ENCODE results near the gene GALNS.

Gene GALNS

DNA sequence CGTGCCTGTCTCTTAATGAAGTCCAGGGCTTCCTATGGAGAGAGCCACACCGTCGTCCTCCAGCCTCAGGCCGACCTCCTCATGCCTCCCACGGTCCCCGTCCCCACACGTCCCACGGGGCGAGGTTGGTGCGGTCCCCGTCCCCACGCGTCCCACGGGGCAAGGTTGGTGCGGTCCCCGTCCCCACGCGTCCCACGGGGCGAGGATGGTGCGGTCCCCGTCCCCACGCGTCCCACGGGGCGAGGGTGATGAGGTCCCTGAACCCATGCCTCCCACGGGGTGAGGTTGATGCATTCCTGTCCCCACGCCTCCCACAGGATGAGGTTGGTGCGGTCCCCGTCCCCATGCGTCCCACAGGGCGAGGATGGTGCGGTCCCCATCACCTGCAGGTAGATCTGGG, 20.9 kb downstream of the GALNS start:
- no peaks in the 10 kb centered on the region for H3K4me1 ChIP-seq (ENCODE audit: control insufficient read depth, insufficient read depth, low read length)

DNA sequence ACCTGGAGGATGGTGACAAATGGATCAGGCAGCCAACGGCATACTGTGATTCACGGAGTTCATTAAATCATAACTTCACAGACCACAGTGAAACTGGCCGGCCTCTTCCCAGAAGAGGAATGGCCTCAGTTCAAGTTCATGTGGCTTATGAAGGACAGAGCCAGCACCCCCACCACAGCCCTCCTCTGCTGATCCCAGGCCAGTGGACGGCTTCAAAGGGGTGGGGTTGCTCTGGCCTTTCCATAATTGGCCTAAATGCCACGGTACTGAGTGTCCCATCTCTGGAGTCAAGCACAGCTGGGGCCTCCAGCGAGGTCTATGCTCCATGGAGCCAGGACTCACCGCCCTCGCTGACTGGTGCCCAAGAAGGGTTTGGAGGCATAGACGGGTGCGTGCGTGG, 21.4 kb downstream of the GALNS start:
- no peaks in the 10 kb centered on the region for H3K9me3 ChIP-seq (ENCODE audit: control insufficient read depth, low read length)
- no peak overlapping the region for H3K4me3 ChIP-seq (ENCODE audit: insufficient read depth, low read depth, low read length)
- H3K27ac ChIP-seq (ENCODE audit: insufficient read depth, low read depth, low read length, poor library complexity, severe bottlenecking), result no peak overlapping the region
- H3K27me3 ChIP-seq (ENCODE audit: control insufficient read depth, insufficient read depth, low read length, poor library complexity, severe bottlenecking), result no peaks in the 10 kb centered on the region
- H3K4me1 ChIP-seq (ENCODE audit: control insufficient read depth, insufficient read depth, low read length), result no peaks in the 10 kb centered on the region
- peaks cover 4% of the 10 kb centered on the region for H3K36me3 ChIP-seq (ENCODE audit: control insufficient read depth, insufficient read depth, low read length)
- WGBS, 2 experiments, result 86 to 89% methylated on average over 11 of the region's 11 CpGs

More for the DNA sequence above, 20.9 kb downstream of the GALNS start:
- Histone ChIP-seq H3K27ac (ENCODE audit: insufficient read depth, low read depth, low read length, poor library complexity, severe bottlenecking) (no peak overlapping the region), H3K27me3 (ENCODE audit: control insufficient read depth, insufficient read depth, low read length, poor library complexity, severe bottlenecking) (no peaks in the 10 kb centered on the region), H3K4me3 (ENCODE audit: insufficient read depth, low read depth, low read length) (no peak overlapping the region), H3K9me3 (ENCODE audit: control insufficient read depth, low read length) (no peaks in the 10 kb centered on the region), H3K36me3 (ENCODE audit: control insufficient read depth, insufficient read depth, low read length) (peaks cover 4% of the 10 kb centered on the region)
- 92 to 93% methylated on average over 33 of the region's 33 CpGs for WGBS, 2 experiments

DNA sequence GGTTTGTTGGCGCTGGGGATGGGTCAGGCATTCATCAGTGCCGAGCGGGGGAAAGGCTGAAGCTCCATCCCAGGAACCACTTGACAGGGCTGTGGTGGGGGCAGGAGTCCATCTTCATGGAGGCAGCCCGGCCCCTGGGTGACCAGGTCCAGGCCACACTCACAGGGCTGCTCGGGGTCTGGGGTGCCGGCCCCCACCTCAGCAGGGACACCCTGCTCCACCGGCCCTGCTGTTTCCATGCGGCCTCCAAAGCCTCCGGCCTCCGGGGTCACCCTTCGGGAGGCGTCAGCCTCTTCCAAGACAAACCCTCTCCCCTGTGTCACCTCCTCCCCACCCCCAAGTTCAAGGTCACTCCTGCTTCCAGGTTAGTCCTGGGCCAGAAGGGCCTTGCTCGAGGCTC, 22.1 kb downstream of the GALNS start:
- no peaks in the 10 kb centered on the region for H3K9me3 ChIP-seq (ENCODE audit: control insufficient read depth, low read length)
- H3K4me1 ChIP-seq (ENCODE audit: control insufficient read depth, insufficient read depth, low read length), result no peaks in the 10 kb centered on the region
- H3K27me3 ChIP-seq (ENCODE audit: control insufficient read depth, insufficient read depth, low read length, poor library complexity, severe bottlenecking), result no peaks in the 10 kb centered on the region
- no peak overlapping the region for H3K27ac ChIP-seq (ENCODE audit: insufficient read depth, low read depth, low read length, poor library complexity, severe bottlenecking)
- 91 to 92% methylated on average over 13 of the region's 13 CpGs for WGBS, 2 experiments
- H3K36me3 ChIP-seq (ENCODE audit: control insufficient read depth, insufficient read depth, low read length), result peaks cover 3% of the 10 kb centered on the region
- no peak overlapping the region for H3K4me3 ChIP-seq (ENCODE audit: insufficient read depth, low read depth, low read length)

DNA sequence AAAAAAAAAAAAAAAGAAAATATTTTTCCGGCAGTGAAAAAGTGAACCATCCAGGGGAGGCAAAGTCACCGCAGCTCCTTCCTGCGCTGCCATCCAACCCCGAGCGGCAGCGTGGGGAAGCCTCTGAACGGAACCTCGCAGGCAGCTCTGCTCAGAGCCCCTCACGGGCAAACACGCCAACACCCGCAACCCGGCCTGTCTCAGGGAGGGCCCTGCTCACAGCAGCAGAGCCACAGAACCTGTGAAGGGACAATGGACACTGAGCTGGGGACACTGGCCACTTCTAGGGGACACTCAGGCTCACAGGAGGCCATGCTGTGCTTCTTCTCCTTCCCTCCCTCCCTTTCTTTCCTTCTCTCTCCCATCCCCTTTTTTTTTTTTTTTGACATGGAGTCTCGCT, 23.7 kb downstream of the GALNS start:
- no peaks in the 10 kb centered on the region for H3K4me1 ChIP-seq (ENCODE audit: control insufficient read depth, insufficient read depth, low read length)
- H3K4me3 ChIP-seq (ENCODE audit: insufficient read depth, low read depth, low read length), result no peak overlapping the region
- 96% methylated on average over 13 of the region's 13 CpGs for WGBS, 2 experiments
- H3K9me3 ChIP-seq (ENCODE audit: control insufficient read depth, low read length), result no peaks in the 10 kb centered on the region
- no peaks in the 10 kb centered on the region for H3K27me3 ChIP-seq (ENCODE audit: control insufficient read depth, insufficient read depth, low read length, poor library complexity, severe bottlenecking)
- no peaks in the 10 kb centered on the region for H3K36me3 ChIP-seq (ENCODE audit: control insufficient read depth, insufficient read depth, low read length)
- no peak overlapping the region for H3K27ac ChIP-seq (ENCODE audit: insufficient read depth, low read depth, low read length, poor library complexity, severe bottlenecking)

DNA sequence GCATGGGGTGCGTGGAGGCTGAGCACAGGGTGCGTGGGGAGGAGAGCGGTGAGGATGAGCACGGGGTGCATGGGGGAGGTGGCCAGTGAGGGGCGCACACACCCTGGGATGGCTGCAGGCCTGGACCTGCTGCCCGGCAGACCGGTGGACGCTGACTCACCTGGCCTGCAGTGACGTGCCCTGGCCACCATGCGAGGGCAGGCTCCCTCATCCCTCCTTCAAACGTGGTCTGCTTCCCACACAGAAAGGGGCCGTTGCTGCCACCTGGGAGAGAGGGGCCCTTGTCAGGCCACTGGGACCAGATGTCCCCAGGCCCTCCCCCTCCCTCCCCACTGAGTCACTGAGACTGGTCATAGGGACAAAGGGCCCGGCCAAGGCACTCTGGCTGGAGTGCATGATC, 24.9 kb downstream of the GALNS start:
- H3K4me3 ChIP-seq (ENCODE audit: insufficient read depth, low read depth, low read length), result no peak overlapping the region

DNA sequence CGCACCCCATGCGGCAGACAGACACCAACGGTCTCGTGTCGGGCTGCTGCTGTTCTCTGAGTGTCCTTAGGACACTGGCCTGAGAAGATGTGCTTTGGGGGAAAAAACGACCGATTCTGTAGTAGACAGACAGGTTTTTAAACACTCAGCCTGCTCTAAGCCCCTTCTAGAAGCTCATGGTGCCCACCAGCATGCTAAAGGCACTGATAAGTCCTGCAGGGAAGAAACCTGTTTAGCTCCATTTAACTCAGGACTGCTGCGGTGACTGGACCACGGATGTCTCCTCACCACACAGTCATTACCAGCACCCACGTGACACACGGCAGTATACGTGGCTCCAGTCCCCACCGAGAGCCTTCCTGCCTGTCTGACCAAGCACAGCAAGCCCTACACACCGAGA, 26.0 kb downstream of the GALNS start:
- no peak overlapping the region for H3K4me3 ChIP-seq (ENCODE audit: insufficient read depth, low read depth, low read length)
- H3K27ac ChIP-seq (ENCODE audit: insufficient read depth, low read depth, low read length, poor library complexity, severe bottlenecking), result no peak overlapping the region
- no peaks in the 10 kb centered on the region for H3K36me3 ChIP-seq (ENCODE audit: control insufficient read depth, insufficient read depth, low read length)
- no peaks in the 10 kb centered on the region for H3K9me3 ChIP-seq (ENCODE audit: control insufficient read depth, low read length)
- H3K4me1 ChIP-seq (ENCODE audit: control insufficient read depth, insufficient read depth, low read length), result no peaks in the 10 kb centered on the region
- WGBS, 2 experiments, result 94 to 95% methylated on average over 14 of the region's 14 CpGs
- H3K27me3 ChIP-seq (ENCODE audit: control insufficient read depth, insufficient read depth, low read length, poor library complexity, severe bottlenecking), result no peaks in the 10 kb centered on the region

More for the DNA sequence above, 24.9 kb downstream of the GALNS start:
- H3K27me3 ChIP-seq (ENCODE audit: control insufficient read depth, insufficient read depth, low read length, poor library complexity, severe bottlenecking), result no peaks in the 10 kb centered on the region
- H3K36me3 ChIP-seq (ENCODE audit: control insufficient read depth, insufficient read depth, low read length), result no peaks in the 10 kb centered on the region
- no peak overlapping the region for H3K27ac ChIP-seq (ENCODE audit: insufficient read depth, low read depth, low read length, poor library complexity, severe bottlenecking)
- WGBS, 2 experiments, result 82% methylated on average over 13 of the region's 13 CpGs
- no peaks in the 10 kb centered on the region for H3K4me1 ChIP-seq (ENCODE audit: control insufficient read depth, insufficient read depth, low read length)
- no peaks in the 10 kb centered on the region for H3K9me3 ChIP-seq (ENCODE audit: control insufficient read depth, low read length)

DNA sequence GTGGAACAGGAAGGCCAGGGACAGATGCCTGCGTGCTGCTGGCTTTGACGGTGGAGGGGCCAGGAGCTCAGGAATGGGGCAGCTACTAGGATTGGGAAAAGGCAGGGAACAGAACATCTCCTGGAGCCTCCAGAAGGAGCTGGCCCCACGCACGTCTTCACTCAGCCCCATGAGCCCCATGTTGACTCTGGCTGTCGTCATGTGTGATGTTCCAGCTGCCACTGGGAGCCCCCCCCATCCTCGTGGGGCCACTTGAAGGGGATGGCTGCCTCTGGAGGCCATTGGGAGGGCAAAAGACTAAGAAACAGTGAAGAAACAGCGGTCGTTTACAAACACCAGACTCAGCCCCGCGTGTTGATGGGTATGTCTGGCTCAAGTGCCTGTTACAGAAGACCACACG, 26.5 kb downstream of the GALNS start:
- H3K27me3 ChIP-seq (ENCODE audit: control insufficient read depth, insufficient read depth, low read length, poor library complexity, severe bottlenecking), result no peaks in the 10 kb centered on the region
- 91 to 92% methylated on average over 11 of the region's 11 CpGs for WGBS, 2 experiments
- no peaks in the 10 kb centered on the region for H3K36me3 ChIP-seq (ENCODE audit: control insufficient read depth, insufficient read depth, low read length)
- no peak overlapping the region for H3K27ac ChIP-seq (ENCODE audit: insufficient read depth, low read depth, low read length, poor library complexity, severe bottlenecking)
- H3K9me3 ChIP-seq (ENCODE audit: control insufficient read depth, low read length), result no peaks in the 10 kb centered on the region
- no peak overlapping the region for H3K4me3 ChIP-seq (ENCODE audit: insufficient read depth, low read depth, low read length)
- no peaks in the 10 kb centered on the region for H3K4me1 ChIP-seq (ENCODE audit: control insufficient read depth, insufficient read depth, low read length)

DNA sequence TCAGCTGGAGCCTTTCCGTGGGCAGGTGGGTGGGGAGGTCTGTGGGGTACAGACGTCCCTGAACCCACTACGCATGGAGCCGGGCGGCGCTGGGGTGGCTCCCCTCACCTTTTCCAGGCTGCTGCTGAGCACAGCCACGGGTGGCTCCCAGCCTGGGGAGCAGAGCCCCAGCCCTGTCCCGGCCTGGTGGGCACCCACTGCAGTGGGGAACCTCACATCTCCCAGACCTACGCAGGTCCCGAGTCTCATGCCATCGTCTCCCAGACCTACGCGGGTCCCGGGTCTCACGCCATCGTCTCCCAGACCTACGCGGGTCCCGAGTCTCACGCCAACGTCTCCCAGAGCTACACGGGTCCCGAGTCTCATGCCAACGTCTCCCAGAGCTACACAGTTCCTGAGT, 28.0 kb downstream of the GALNS start:
- Histone ChIP-seq H3K36me3 (ENCODE audit: control insufficient read depth, insufficient read depth, low read length) (no peaks in the 10 kb centered on the region), H3K4me3 (ENCODE audit: insufficient read depth, low read depth, low read length) (no peak overlapping the region), H3K9me3 (ENCODE audit: control insufficient read depth, low read length) (no peaks in the 10 kb centered on the region), H3K27ac (ENCODE audit: insufficient read depth, low read depth, low read length, poor library complexity, severe bottlenecking) (no peak overlapping the region), H3K4me1 (ENCODE audit: control insufficient read depth, insufficient read depth, low read length) (no peaks in the 10 kb centered on the region), H3K27me3 (ENCODE audit: control insufficient read depth, insufficient read depth, low read length, poor library complexity, severe bottlenecking) (no peaks in the 10 kb centered on the region)
- WGBS, 2 experiments, result 91% methylated on average over 24 of the region's 24 CpGs

DNA sequence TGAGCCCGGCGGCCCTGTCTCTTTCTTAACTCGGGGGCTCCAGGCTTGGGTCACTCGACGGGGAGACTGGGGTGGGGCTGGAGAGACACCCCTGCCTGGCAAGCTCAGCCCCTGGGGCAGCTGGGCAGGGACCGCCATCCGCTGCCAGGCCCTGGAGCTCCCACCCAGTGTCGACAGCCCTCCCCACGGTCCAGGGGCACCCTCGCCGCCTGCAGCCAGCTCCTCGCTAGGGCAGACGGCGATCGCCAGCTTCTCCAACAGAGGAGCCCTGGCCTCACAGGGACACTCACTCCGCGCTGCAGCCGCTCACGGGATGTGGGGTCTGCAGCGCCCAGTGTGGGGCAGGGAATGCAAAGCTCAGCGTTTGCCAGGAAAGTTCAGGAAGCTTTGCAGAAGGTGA, 29.0 kb downstream of the GALNS start:
- H3K27ac ChIP-seq (ENCODE audit: insufficient read depth, low read depth, low read length, poor library complexity, severe bottlenecking), result no peak overlapping the region
- no peaks in the 10 kb centered on the region for H3K4me1 ChIP-seq (ENCODE audit: control insufficient read depth, insufficient read depth, low read length)
- H3K4me3 ChIP-seq (ENCODE audit: insufficient read depth, low read depth, low read length), result no peak overlapping the region
- H3K9me3 ChIP-seq (ENCODE audit: control insufficient read depth, low read length), result no peaks in the 10 kb centered on the region
- 94 to 95% methylated on average over 21 of the region's 21 CpGs for WGBS, 2 experiments
- H3K36me3 ChIP-seq (ENCODE audit: control insufficient read depth, insufficient read depth, low read length), result no peaks in the 10 kb centered on the region
- H3K27me3 ChIP-seq (ENCODE audit: control insufficient read depth, insufficient read depth, low read length, poor library complexity, severe bottlenecking), result no peaks in the 10 kb centered on the region

DNA sequence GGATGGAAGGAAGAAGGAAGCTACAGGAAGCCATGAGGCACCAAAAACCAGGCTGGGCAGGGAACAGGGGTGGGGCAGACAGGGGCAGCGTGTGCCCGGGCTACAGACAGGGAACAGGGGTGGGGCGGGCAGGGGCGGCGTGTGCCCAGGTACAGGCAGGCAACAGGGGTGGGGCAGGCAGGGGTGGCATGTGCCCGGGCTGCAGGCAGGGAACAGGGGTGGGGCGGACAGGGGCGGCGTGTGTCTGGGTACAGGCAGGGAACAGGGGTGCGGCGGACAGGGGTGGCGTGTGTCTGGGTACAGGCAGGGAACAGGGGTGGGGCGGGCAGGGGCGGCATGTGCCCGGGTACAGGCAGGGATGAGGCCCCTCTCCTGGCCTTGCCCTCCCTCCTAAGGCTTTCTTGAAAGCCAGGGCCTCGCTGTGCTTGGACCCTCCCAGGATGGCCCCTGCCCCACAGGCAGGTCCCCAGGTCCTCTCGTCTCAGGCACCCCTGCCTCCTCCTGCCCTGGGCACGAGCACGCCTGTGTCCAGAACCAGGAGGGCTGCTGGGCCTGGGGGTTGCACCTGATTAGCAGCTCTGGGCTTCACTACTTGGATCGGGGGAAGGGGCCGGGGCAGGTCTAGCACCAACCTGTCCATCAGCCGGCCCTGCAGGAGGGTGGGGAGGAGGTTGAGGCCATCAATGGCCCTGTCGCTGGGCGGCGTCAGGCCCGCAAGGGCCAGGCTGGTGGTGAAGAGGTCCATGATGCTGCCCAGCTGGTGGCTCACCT, 30.5 kb downstream of the GALNS start:
- WGBS, 2 experiments, result 94 to 95% methylated on average over 26 of the region's 26 CpGs
- H3K27ac ChIP-seq (ENCODE audit: insufficient read depth, low read depth, low read length, poor library complexity, severe bottlenecking), result no peak overlapping the region
- H3K36me3 ChIP-seq (ENCODE audit: control insufficient read depth, insufficient read depth, low read length), result no peaks in the 10 kb centered on the region
- H3K4me3 ChIP-seq (ENCODE audit: insufficient read depth, low read depth, low read length), result no peak overlapping the region
- no peaks in the 10 kb centered on the region for H3K9me3 ChIP-seq (ENCODE audit: control insufficient read depth, low read length)
- H3K27me3 ChIP-seq (ENCODE audit: control insufficient read depth, insufficient read depth, low read length, poor library complexity, severe bottlenecking), result no peaks in the 10 kb centered on the region
- no peaks in the 10 kb centered on the region for H3K4me1 ChIP-seq (ENCODE audit: control insufficient read depth, insufficient read depth, low read length)

Data from ectodermal cell (in vitro differentiated cells).